NCI-H345 treated with DMSO at 0.1 percent for 48 hours (cell line): ENCODE results near the gene ARPC3.
"Not testable (repeated sequence)": the region's sequence is repeated elsewhere in the genome, so short reads cannot be mapped to it uniquely, and the experiment has no call there.

ENCODE experiments used
- DNase-seq: peaks from one replicate; lab custom pipeline; 2025; ENCODE audit not compliant: unreplicated experiment; lab: John Stamatoyannopoulos, UW

ARPC3 gene

DNA sequence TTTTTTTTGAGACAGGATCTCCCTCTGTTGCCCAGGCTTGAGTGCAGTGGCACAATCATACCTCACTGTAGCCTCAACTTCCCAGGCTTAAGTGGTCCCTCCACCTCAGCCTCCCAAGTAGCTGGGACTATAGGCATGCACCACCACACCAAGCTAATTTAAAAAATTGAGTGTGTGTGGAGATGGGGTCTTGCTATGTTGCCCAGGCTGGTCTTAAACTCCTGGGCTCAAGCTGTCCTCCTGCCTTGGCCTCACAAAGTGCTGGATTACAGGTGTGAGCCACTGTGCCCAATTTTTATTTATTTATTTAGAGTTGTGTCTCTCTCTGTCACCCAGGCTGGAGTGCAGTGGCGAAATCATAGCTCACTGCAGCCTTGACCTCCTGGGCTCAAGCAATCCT, 29.5 kb downstream of the ARPC3 start:
- DNase-seq = not testable (repeated sequence)

DNA sequence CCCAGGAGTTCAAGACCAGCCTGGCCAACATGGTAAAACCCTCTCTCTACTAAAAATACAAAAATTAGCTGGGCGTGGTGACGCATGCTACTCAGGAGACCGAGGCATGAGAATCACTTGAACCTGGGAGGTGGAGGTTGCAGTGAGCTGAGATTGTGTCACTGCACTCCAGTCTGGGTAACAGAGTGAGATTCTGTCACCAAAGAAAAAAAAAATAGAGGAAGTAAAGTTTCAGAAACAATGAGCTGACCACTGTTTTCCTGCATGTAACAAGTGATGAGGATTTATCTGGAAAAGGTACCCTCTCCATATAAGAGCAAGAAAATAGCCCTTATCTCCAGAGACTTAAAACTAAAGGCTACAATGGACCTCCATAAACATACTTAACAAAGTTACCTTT, 33.0 kb downstream of the ARPC3 start:
- DNase-seq = not testable (repeated sequence)

DNA sequence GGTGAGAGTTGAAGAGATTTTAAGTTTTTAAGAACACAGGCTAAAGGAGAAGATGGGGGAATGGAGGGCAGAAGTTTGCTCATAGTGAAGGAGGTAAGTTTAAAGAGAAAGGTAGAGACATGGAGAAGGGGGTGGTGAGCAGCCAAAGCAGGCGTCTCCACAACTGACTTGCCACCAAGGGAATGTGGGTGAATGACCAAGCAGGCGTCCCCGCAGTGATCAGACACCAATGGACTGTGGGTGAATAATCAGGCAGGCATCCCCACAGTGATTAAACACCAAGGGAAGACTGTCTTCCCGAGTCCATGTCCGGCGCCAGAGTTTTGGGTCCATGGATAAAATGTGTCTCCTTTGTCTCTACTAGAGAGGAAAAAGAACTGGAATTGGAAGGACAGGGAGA, 40.1 kb downstream of the ARPC3 start:
- DNase-seq = not testable (repeated sequence)

DNA sequence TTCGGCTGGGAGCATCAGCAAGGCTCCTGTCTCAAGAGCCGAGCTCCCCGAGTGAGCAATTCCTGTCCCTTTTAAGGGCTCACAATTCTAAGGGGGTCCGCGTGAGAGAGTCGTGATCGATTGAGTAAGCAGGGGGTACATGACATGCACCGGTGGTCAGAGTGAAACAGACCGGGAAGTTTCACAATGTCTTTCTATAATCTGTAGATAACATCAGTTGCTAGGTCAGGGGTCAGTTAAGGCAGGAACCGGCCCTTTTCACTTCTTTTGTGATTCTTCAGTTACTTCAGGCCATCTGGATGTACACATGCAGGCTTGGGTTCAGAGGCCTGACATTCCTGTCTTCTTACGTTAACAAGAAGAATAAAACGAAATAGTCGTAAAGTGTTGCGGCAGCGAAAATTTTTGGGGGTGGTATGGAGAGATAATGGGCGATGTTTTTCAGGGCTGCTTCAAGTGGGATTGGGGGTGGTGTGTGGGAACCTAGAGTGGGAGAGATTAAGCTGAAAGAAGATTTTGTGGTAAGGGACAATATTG, 44.9 kb downstream of the ARPC3 start:
- DNase-seq = not testable (repeated sequence)

DNA sequence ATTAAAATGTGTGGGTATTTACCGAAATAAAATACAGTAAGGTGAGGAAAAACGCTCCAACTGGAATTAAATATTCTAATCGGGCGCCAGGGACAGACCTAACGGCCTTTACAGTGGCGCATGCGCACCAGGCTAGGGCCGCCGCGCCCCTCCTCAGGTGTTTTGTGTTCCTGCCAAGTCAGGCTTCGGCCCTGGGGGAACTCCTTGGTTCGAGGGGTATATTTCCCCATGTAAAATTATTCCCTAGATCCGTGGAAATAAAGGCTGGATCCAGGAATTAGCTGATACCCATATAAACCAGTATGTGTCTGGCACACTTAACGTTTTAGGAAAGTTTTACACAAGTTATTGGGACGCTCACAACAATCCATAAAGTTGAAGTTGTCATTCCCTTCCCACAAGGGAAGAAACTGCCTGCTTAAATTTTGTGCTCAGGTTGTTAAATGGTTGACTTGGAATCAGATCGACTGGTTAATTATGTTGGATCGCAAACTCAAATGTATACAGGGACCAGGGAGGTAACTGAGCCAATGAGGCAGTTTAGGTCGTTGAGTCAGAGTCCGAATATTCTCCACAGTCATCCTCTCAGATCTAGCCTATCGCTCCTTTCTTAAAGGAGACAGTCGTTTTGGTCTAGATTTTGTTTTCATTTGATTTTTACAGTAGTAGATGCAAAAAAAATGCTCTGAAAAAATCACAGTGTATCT, 46.0 kb downstream of the ARPC3 start:
- DNase-seq = peak; percentile 78

DNA sequence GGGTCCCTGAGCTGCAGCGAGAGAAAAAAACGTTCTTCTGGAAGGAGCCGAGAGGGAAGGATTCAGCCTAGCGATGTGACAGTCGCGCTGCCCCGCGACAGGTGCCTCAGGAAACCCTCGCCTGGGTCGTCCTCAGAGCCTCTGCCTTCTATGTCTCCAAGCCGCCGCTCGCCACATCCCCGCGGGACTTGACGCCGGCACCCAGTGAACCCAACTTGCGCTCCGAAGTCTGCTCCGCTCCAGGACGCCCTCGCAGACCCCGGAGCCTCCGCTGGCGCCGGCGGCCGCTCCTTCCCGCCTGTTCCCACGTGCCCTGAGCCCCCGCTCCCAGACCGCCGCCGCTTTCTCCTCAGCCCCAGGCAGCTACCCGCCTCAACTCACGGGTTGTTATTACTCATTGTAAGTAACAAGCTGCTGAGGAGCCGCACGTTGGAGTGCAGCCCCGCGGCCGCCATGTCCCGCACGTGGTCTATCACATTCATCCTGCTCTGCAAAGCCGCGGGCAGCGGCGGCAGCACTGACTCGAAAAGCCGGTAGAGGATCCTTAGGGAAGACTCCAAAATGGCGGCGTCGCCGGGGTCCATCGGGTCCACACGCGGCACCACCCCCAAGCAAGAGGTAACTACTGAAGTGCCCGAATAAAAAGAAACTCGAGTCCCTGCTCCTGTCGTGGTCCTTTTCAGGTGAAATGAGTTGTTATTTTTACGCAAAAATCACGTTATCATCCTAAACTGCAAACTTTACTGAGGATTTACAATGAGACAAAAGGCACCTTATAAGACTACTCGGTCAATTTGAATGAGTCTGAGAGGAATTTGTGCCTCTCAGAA, 46.8 kb downstream of the ARPC3 start, which contains the start of gene ANAPC7:
Gene ANAPC7 (minus strand): TSS at position 563 of the 830 bp plus-strand sequence. CDS start 81 bp downstream, at position 482.
- DNase-seq = peak; percentile 89
